C4-2B (cell line): Measurements from ENCODE around the gene SLC27A3.

Experiments
- CTCF ChIP-seq: fragments of 450-650 bp; conservative IDR thresholded peaks from 2 replicates; pipeline ENCODE4 v1.5.1; 2017; ENCODE audit warnings: mild to moderate bottlenecking
- ZFX ChIP-seq: fragments of 450-650 bp; IDR thresholded peaks from 2 replicates; pipeline ENCODE4 v1.6.1; 2017

GRCh38 chr1:153793973-153794615 lies 18.9 kb downstream of the SLC27A3 start:
- TF ChIP-seq CTCF (no peak), ZFX (no peak)
